IMR-90 (cell line): Measurements from ENCODE around the gene MYO3B. TPM values are rescaled to one million over a fixed set of nuclear protein-coding genes. Genes with fewer than 3 reads are reported as not detected.

Source experiments
- ATAC-seq: fragments of 200-7000 bp; cut with Tn5 transposase; 2 replicates; pipeline ENCODE4 v1.9.1; 2020; ENCODE audit warnings: low read depth, mild to moderate bottlenecking, moderate library complexity
- BruUV-seq: library from RNA; stranded (reverse); fragments of 400-500 nt; replicated peaks from 2 replicates; lab custom pipeline; 2021; lab: Mats Ljungman, UMichigan
- CTCF ChIA-PET: fragments of 300-600 bp; formaldehyde crosslinking; extraction: SDS; loops from one replicate; lab custom pipeline; 2021; ENCODE audit warnings: antibody characterized with exemption; lab: Yijun Ruan, JAX
- POLR2A ChIA-PET: fragments of 300-600 bp; sonication (Branson Sonifier 250); formaldehyde crosslinking; loops from one replicate; lab custom pipeline; 2022; ENCODE audit warnings: antibody characterized with exemption; ENCODE audit not compliant: unreplicated experiment; lab: Charles Lee
- DNase-seq: peaks from one replicate; pipeline ENCODE4 v3.0.0; 2013
- H2AFZ ChIP-seq: replicated peaks from 2 replicates; pipeline ENCODE3; 2013; ENCODE audit warnings: low read length, mild to moderate bottlenecking; ENCODE audit not compliant: poor library complexity
- H2AK5ac ChIP-seq: 2 replicates; pipeline ENCODE4 v1.6.1; 2013; ENCODE audit warnings: low read depth, low read length, inconsistent platforms
- H2AK9ac ChIP-seq: replicated peaks from 2 replicates; pipeline ENCODE3; 2013; ENCODE audit warnings: mild to moderate bottlenecking, low read depth, low read length, moderate library complexity; ENCODE audit not compliant: poor library complexity
- H2BK120ac ChIP-seq: 2 replicates; pipeline ENCODE4 v1.6.1; 2013; ENCODE audit warnings: low read depth, low read length, inconsistent platforms
- H2BK15ac ChIP-seq: 3 replicates; pipeline ENCODE4 v1.6.1; 2013; ENCODE audit warnings: low read depth, low read length, inconsistent platforms
- H2BK20ac ChIP-seq: 2 replicates; pipeline ENCODE4 v1.6.1; 2013; ENCODE audit warnings: low read depth, mild to moderate bottlenecking, inconsistent platforms, low read length, moderate library complexity
- H2BK5ac ChIP-seq: 2 replicates; pipeline ENCODE4 v1.6.1; 2013; ENCODE audit warnings: mild to moderate bottlenecking, low read depth, low read length, inconsistent platforms; ENCODE audit not compliant: poor library complexity, severe bottlenecking
- H3K14ac ChIP-seq: replicated peaks from 2 replicates; pipeline ENCODE4 v1.6.1; 2013; ENCODE audit warnings: low read depth, low read length, inconsistent platforms
- H3K18ac ChIP-seq: 2 replicates; pipeline ENCODE4 v1.6.1; 2013; ENCODE audit warnings: low read depth, low read length, control low read depth
- H3K23ac ChIP-seq: 2 replicates; pipeline ENCODE4 v1.6.1; 2013; ENCODE audit warnings: low read depth, low read length, inconsistent platforms
- H3K27ac ChIP-seq: 2 replicates; pipeline ENCODE4 v1.5.1; 2013; ENCODE audit warnings: mild to moderate bottlenecking, control low read depth, low read length; ENCODE audit not compliant: insufficient read depth
- H3K27me3 ChIP-seq: 2 replicates; pipeline ENCODE4 v1.6.1; 2013; ENCODE audit warnings: low read length; ENCODE audit not compliant: control insufficient read depth, insufficient read depth
- H3K36me3 ChIP-seq: 2 replicates; pipeline ENCODE4 v1.6.1; 2013; ENCODE audit warnings: low read length, mixed read lengths; ENCODE audit not compliant: control insufficient read depth, insufficient read depth
- H3K4ac ChIP-seq: 2 replicates; pipeline ENCODE4 v1.6.1; 2013; ENCODE audit warnings: low read depth, low read length, inconsistent platforms
- H3K4me1 ChIP-seq: 2 replicates; pipeline ENCODE4 v1.6.1; 2013; ENCODE audit warnings: low read length, mixed read lengths; ENCODE audit not compliant: control insufficient read depth, insufficient read depth
- H3K4me2 ChIP-seq: 2 replicates; pipeline ENCODE4 v1.6.1; 2013; ENCODE audit warnings: low read depth, mild to moderate bottlenecking, control low read depth, low read length, moderate library complexity
- H3K4me3 ChIP-seq: 2 replicates; pipeline ENCODE4 v1.5.1; 2013; ENCODE audit warnings: low read depth, mild to moderate bottlenecking, control low read depth, low read length, moderate library complexity; ENCODE audit not compliant: insufficient read depth
- H3K56ac ChIP-seq: 2 replicates; pipeline ENCODE4 v1.6.1; 2013; ENCODE audit warnings: low read length, inconsistent platforms; ENCODE audit not compliant: insufficient read depth; ENCODE audit errors: extremely low read depth
- H3K79me1 ChIP-seq, 2 experiments: 2 replicates each; pipeline ENCODE4 v1.6.1; 2013; ENCODE audit warnings: low read length in 2 of 2, inconsistent platforms in 1 of 2, low read depth in 1 of 2
- H3K9ac ChIP-seq: 2 replicates; pipeline ENCODE4 v1.6.1; 2013; ENCODE audit warnings: low read depth, low read length, control low read depth
- H3K9me1 ChIP-seq: 2 replicates; pipeline ENCODE4 v1.6.1; 2013; ENCODE audit warnings: low read length, inconsistent platforms; ENCODE audit not compliant: insufficient read depth
- H3K9me3 ChIP-seq: 2 replicates; pipeline ENCODE4 v1.6.1; 2013; ENCODE audit warnings: low read length; ENCODE audit not compliant: control insufficient read depth, insufficient read depth
- H4K20me1 ChIP-seq: 2 replicates; pipeline ENCODE4 v1.6.1; 2013; ENCODE audit warnings: low read length, inconsistent platforms; ENCODE audit not compliant: insufficient read depth
- H4K5ac ChIP-seq: 2 replicates; pipeline ENCODE4 v1.6.1; 2013; ENCODE audit warnings: mild to moderate bottlenecking, low read depth, low read length, control low read depth
- H4K8ac ChIP-seq, 2 experiments: 2 replicates each; pipeline ENCODE4 v1.6.1; 2013; ENCODE audit warnings: low read depth in 2 of 2, low read length in 2 of 2, control low read depth in 1 of 2, inconsistent platforms in 1 of 2
- H4K91ac ChIP-seq: 2 replicates; pipeline ENCODE4 v1.6.1; 2013; ENCODE audit warnings: low read depth, low read length, inconsistent platforms; ENCODE audit not compliant: insufficient read depth
- BHLHE40 ChIP-seq: fragments of 150-350 bp; IDR thresholded peaks from 2 replicates; pipeline ENCODE4 v1.6.1; 2016; ENCODE audit warnings: mild to moderate bottlenecking, low read depth, low read length
- CEBPB ChIP-seq: IDR thresholded peaks from 2 replicates; pipeline ENCODE4 v1.6.1; 2012; ENCODE audit warnings: low read depth, low read length, improper control_type of control experiment
- CHD1 ChIP-seq: IDR thresholded peaks from 2 replicates; pipeline ENCODE4 v1.6.1; 2012; ENCODE audit warnings: low read depth, low read length, improper control_type of control experiment
- CTCF ChIP-seq: conservative IDR thresholded peaks from 2 replicates; pipeline ENCODE4 v1.5.1; 2012; ENCODE audit warnings: mild to moderate bottlenecking, low read depth, low read length, improper control_type of control experiment
- ELK1 ChIP-seq: fragments of 150-350 bp; IDR thresholded peaks from 2 replicates; pipeline ENCODE4 v1.6.1; 2016; ENCODE audit warnings: low read depth, mild to moderate bottlenecking, low read length, moderate library complexity, borderline replicate concordance
- FOS ChIP-seq: fragments of 150-350 bp; IDR thresholded peaks from 2 replicates; pipeline ENCODE4 v1.6.1; 2016; ENCODE audit warnings: low read depth, low read length
- MAFK ChIP-seq: IDR thresholded peaks from 2 replicates; pipeline ENCODE4 v1.6.1; 2012; ENCODE audit warnings: low read depth, low read length, improper control_type of control experiment
- MAZ ChIP-seq: IDR thresholded peaks from 2 replicates; pipeline ENCODE4 v1.6.1; 2012; ENCODE audit warnings: low read depth, mild to moderate bottlenecking, low read length, improper control_type of control experiment, moderate library complexity, borderline replicate concordance
- MXI1 ChIP-seq: IDR thresholded peaks from 2 replicates; pipeline ENCODE4 v1.6.1; 2012; ENCODE audit warnings: low read depth, mild to moderate bottlenecking, low read length, moderate library complexity, borderline replicate concordance
- NFE2L2 ChIP-seq: fragments of 150-350 bp; IDR thresholded peaks from 2 replicates; pipeline ENCODE4 v1.6.1; 2016; ENCODE audit warnings: low read depth, mild to moderate bottlenecking, low read length
- POLR2A ChIP-seq: IDR thresholded peaks from 2 replicates; pipeline ENCODE4 v1.6.1; 2012; ENCODE audit warnings: mild to moderate bottlenecking, low read depth, low read length
- RAD21 ChIP-seq: IDR thresholded peaks from 2 replicates; pipeline ENCODE4 v1.6.1; 2012; ENCODE audit warnings: low read length, improper control_type of control experiment
- RCOR1 ChIP-seq: IDR thresholded peaks from 2 replicates; pipeline ENCODE4 v1.6.1; 2012; ENCODE audit warnings: mild to moderate bottlenecking, low read length, improper control_type of control experiment; ENCODE audit not compliant: insufficient replicate concordance
- RFX5 ChIP-seq: IDR thresholded peaks from 2 replicates; pipeline ENCODE4 v1.8.0; 2012; ENCODE audit warnings: low read depth, mild to moderate bottlenecking, low read length, moderate library complexity
- SMC3 ChIP-seq: fragments of 150-350 bp; IDR thresholded peaks from 2 replicates; pipeline ENCODE4 v1.6.1; 2016; ENCODE audit warnings: low read depth, mild to moderate bottlenecking, antibody characterized with exemption, low read length, moderate library complexity
- USF2 ChIP-seq: fragments of 150-350 bp; IDR thresholded peaks from 2 replicates; pipeline ENCODE4 v1.6.1; 2017; ENCODE audit warnings: mild to moderate bottlenecking, antibody characterized with exemption, low read length, low read depth
- WGBS, 2 experiments: methylation state at CpG; one replicate each; pipeline versions ENCODE4 v1.1.5 to v1.1.7; 2013; ENCODE audit warnings: missing lambda C conversion rate in 2 of 2; ENCODE audit not compliant: insufficient read length in 1 of 2; ENCODE audit errors: extremely low coverage in 2 of 2; 5-methylcytosine and 5-hydroxymethylcytosine counted together
- dilution Hi-C: fragments of 300-500 bp; cut with HindIII; formaldehyde crosslinking; loops from one replicate; pipeline ENCODE4 v1.14.3; 2018; ENCODE audit warnings: low sequenced_read_pairs; ENCODE audit not compliant: unreplicated experiment
- in situ Hi-C: fragments of 300-500 bp; cut with MboI; formaldehyde crosslinking; loops from 3 replicates; pipeline ENCODE4 v1.14.3; 2019; ENCODE audit warnings: low sequenced_read_pairs, inconsistent platforms, mixed read lengths
- intact Hi-C: fragments of 100-400 bp; cut with micrococcal nuclease; formaldehyde crosslinking; loops from 2 replicates; pipeline ENCODE4 v1.10.0; 2022
- polyA plus RNA-seq, 3 experiments: library from polyadenylated mRNA; depleted of rRNA; stranded (reverse); fragments of >200 nt; gene quantifications; 2 replicates each; pipeline ENCODE4 v1.2.3, GENCODE V29; 2012; ENCODE audit warnings: low replicate concordance in 1 of 3
- total RNA-seq: library from RNA; depleted of rRNA; stranded (reverse); fragments of >200 nt; gene quantifications from 2 replicates; pipeline ENCODE4 v1.2.3, GENCODE V29; 2012

Gene MYO3B
- total and polyA plus RNA-seq, 2 of the 4 experiments (the other 2 are of a cell fraction), result 0.02 TPM; not detected in 1

GRCh38 chr2:170310876-170311502 is 133.0 kb downstream of the MYO3B start:
- Histone ChIP-seq H3K23ac (no peak overlapping the region), H3K9me1 (no peaks in the 10 kb centered on the region), H3K79me1 (no peaks in the 10 kb centered on the region), H3K14ac (no peak overlapping the region), H2BK5ac (no peak overlapping the region), H4K5ac (no peak overlapping the region), H3K18ac (no peak overlapping the region), H2AK5ac (no peak overlapping the region), H3K4me2 (no peak overlapping the region), H3K36me3 (no peaks in the 10 kb centered on the region), H2BK120ac (no peak overlapping the region), H4K91ac (no peak overlapping the region), H2BK15ac (no peak overlapping the region), H3K27ac (no peak overlapping the region), H3K56ac (no peak overlapping the region), H4K8ac (no peak overlapping the region), H3K9ac (no peak overlapping the region), H2AK9ac (no peak overlapping the region), H3K27me3 (no peaks in the 10 kb centered on the region), H3K4me3 (no peak overlapping the region), H2BK20ac (no peak overlapping the region), H4K20me1 (no peaks in the 10 kb centered on the region), H3K4ac (no peak overlapping the region), H3K9me3 (no peaks in the 10 kb centered on the region), H2AFZ (no peak overlapping the region), H3K4me1 (no peaks in the 10 kb centered on the region)
- in situ Hi-C loops (no loop called here), dilution Hi-C loops (no loop called here), intact Hi-C loops (no loop called here)
- DNase-seq (no peak), ATAC-seq (no peak)
- BruUV-seq, result no TSS peak
- ChIA-PET POLR2A (no interaction called here), CTCF (no interaction called here)
- TF ChIP-seq MAZ, result no peak
- TF ChIP-seq RFX5, result no peak
- TF ChIP-seq FOS, result no peak
- TF ChIP-seq CEBPB, result no peak
- TF ChIP-seq BHLHE40, result no peak
- TF ChIP-seq SMC3, result no peak
- no peak for TF ChIP-seq MAFK
- no peak for TF ChIP-seq RCOR1
- TF ChIP-seq CTCF, result no peak
- TF ChIP-seq ELK1, result no peak
- TF ChIP-seq NFE2L2, result no peak
- TF ChIP-seq MXI1, result no peak
- TF ChIP-seq POLR2A, result no peak
- no peak for TF ChIP-seq CHD1
- no peak for TF ChIP-seq RAD21
- TF ChIP-seq USF2, result no peak
- WGBS, 2 experiments, result no CpG with 5 or more reads among the region's 5 CpGs
